ENCODE results near the gene CCDC194. TPM values are rescaled to one million over a fixed set of nuclear protein-coding genes. Genes with fewer than 3 reads are reported as not detected.
A peak's percentile ranks its signal among the peaks of the same experiment; 100 is the strongest.

CCDC194 gene
- total RNA-seq, 1 donor from 2014 or later = 0.56 TPM

GRCh38 chr19:17378271-17378670, 15.7 kb downstream of the CCDC194 start:
- Mint-ChIP-seq H3K4me1 (peaks cover 17% of the 10 kb centered on the region), H3K27me3 (ENCODE audit: insufficient read depth, low read depth) (no peaks in the 10 kb centered on the region), H3K27ac (no peak overlapping the region), H3K9me3 (peaks cover 7% of the 10 kb centered on the region), H3K4me3 (no peak overlapping the region), H3K36me3 (no peaks in the 10 kb centered on the region)
- no peak for TF ChIP-seq EZH2phosphoT487 (IDR thresholded peaks at IDR 0.05)
- no peak for TF ChIP-seq EZH2 (IDR thresholded peaks at IDR 0.05)
- TF ChIP-seq CTCF (IDR thresholded peaks at IDR 0.05) = no peak
- no peak overlapping the region for H2AFZ ChIP-seq (replicated peaks)
- peaks cover 3% of the 10 kb centered on the region for H3K4me1 ChIP-seq
- H3K9me3 ChIP-seq (ENCODE audit: low read depth) = no peaks in the 10 kb centered on the region
- H3K27me3 ChIP-seq = no peaks in the 10 kb centered on the region
- no peaks in the 10 kb centered on the region for H4K20me1 ChIP-seq (ENCODE audit: low read depth)
- no peak overlapping the region for H3K4me2 ChIP-seq
- no peaks in the 10 kb centered on the region for H3K79me2 ChIP-seq (ENCODE audit: low read depth)
- peaks cover 5% of the 10 kb centered on the region for H3F3A ChIP-seq (ENCODE audit: low read depth)
- H3K36me3 ChIP-seq = no peaks in the 10 kb centered on the region
- no peak overlapping the region for H3K4me3 ChIP-seq
- no peak for DNase-seq (ENCODE audit: low spot score)
- no peak overlapping the region for H3K9ac ChIP-seq
- H3K27ac ChIP-seq = no peak overlapping the region

GRCh38 chr19:17376935-17377600, 16.9 kb downstream of the CCDC194 start, which contains the start of gene PLVAP:
PLVAP (minus strand) TSS chr19:17377342; CDS start chr19:17377288, 54 bp downstream.
- peaks cover 3% of the 10 kb centered on the region for H3K4me1 ChIP-seq
- H3K27me3 Mint-ChIP-seq (ENCODE audit: insufficient read depth, low read depth) = no peaks in the 10 kb centered on the region
- no peak within 1 kb of the TSS for H3K4me3 ChIP-seq
- H3K79me2 ChIP-seq (ENCODE audit: low read depth) = no peaks in the 10 kb centered on the region
- H2AFZ ChIP-seq (replicated peaks) = no peak within 1 kb of the TSS
- no peaks in the 10 kb centered on the region for H3K27me3 ChIP-seq
- DNase-seq (ENCODE audit: low spot score) = no peak
- H3K9ac ChIP-seq = no peak within 1 kb of the TSS
- TF ChIP-seq CTCF (IDR thresholded peaks at IDR 0.05) (no peak), EZH2phosphoT487 (IDR thresholded peaks at IDR 0.05) (no peak), EZH2 (IDR thresholded peaks at IDR 0.05) (no peak)
- no peaks in the 10 kb centered on the region for H4K20me1 ChIP-seq (ENCODE audit: low read depth)
- peaks cover 7% of the 10 kb centered on the region for H3K9me3 Mint-ChIP-seq
- no peak within 1 kb of the TSS for H3K4me3 Mint-ChIP-seq
- H3K36me3 Mint-ChIP-seq = no peaks in the 10 kb centered on the region
- no peak within 1 kb of the TSS for H3K4me2 ChIP-seq
- H3K27ac ChIP-seq = no peak within 1 kb of the TSS
- no peaks in the 10 kb centered on the region for H3K36me3 ChIP-seq
- H3F3A ChIP-seq (ENCODE audit: low read depth) = peaks cover 4% of the 10 kb centered on the region
- H3K9me3 ChIP-seq (ENCODE audit: low read depth) = no peaks in the 10 kb centered on the region
- H3K4me1 Mint-ChIP-seq = peaks cover 12% of the 10 kb centered on the region
- no peak within 1 kb of the TSS for H3K27ac Mint-ChIP-seq

GRCh38 chr19:17370026-17370587, 23.9 kb downstream of the CCDC194 start:
- no peaks in the 10 kb centered on the region for H3K36me3 ChIP-seq
- no peaks in the 10 kb centered on the region for H3F3A ChIP-seq (ENCODE audit: low read depth)
- no peak overlapping the region for H2AFZ ChIP-seq (replicated peaks)
- no peaks in the 10 kb centered on the region for H3K9me3 ChIP-seq (ENCODE audit: low read depth)
- H3K27me3 ChIP-seq = no peaks in the 10 kb centered on the region
- TF ChIP-seq EZH2 (IDR thresholded peaks at IDR 0.05) (no peak), CTCF (IDR thresholded peaks at IDR 0.05) (no peak), EZH2phosphoT487 (IDR thresholded peaks at IDR 0.05) (no peak)
- Mint-ChIP-seq H3K27me3 (ENCODE audit: insufficient read depth, low read depth) (peaks cover 2% of the 10 kb centered on the region), H3K36me3 (no peaks in the 10 kb centered on the region), H3K4me3 (no peak overlapping the region), H3K9me3 (peaks cover 2% of the 10 kb centered on the region), H3K4me1 (no peaks in the 10 kb centered on the region), H3K27ac (peak overlapping the region; percentile 55)
- no peak overlapping the region for H3K9ac ChIP-seq
- no peaks in the 10 kb centered on the region for H4K20me1 ChIP-seq (ENCODE audit: low read depth)
- H3K4me1 ChIP-seq = no peaks in the 10 kb centered on the region
- H3K4me3 ChIP-seq = no peak overlapping the region
- DNase-seq (ENCODE audit: low spot score) = no peak
- no peak overlapping the region for H3K4me2 ChIP-seq
- no peaks in the 10 kb centered on the region for H3K79me2 ChIP-seq (ENCODE audit: low read depth)
- no peak overlapping the region for H3K27ac ChIP-seq

Data from neural progenitor cell (in vitro differentiated cells).